HS-5 (cell line): ENCODE data around the gene MANSC1.
"Not testable (repeated sequence)": the region's sequence is repeated elsewhere in the genome, so short reads cannot be mapped to it uniquely, and the experiment has no call there.

Experiments
- DNase-seq: peaks from one replicate; pipeline ENCODE4 v3.0.0-alpha.2; 2012; ENCODE audit warnings: low read depth

Gene MANSC1

GRCh38 chr12:12323591-12323990 lies 26.5 kb downstream of the MANSC1 start:
- DNase-seq, result no peak

- DNase-seq, result no peak
Measured at GRCh38 chr12:12323118-12323517, 26.9 kb downstream of the MANSC1 start.

GRCh38 chr12:12319451-12320183 lies 30.4 kb downstream of the MANSC1 start:
- DNase-seq, result no peak

- no peak for DNase-seq
Measured at GRCh38 chr12:12315838-12316237, 34.2 kb downstream of the MANSC1 start.

- DNase-seq, result not testable (repeated sequence)
Measured at GRCh38 chr12:12310695-12311094, 39.3 kb downstream of the MANSC1 start.

- no peak for DNase-seq
Measured at GRCh38 chr12:12305568-12306300, 44.3 kb downstream of the MANSC1 start.

- DNase-seq, result no peak
Measured at GRCh38 chr12:12302976-12303375, 47.1 kb downstream of the MANSC1 start.

- DNase-seq, result no peak
Measured at GRCh38 chr12:12301122-12301521, 48.9 kb downstream of the MANSC1 start.

- DNase-seq, result no peak
Measured at GRCh38 chr12:12297201-12297830, 52.7 kb downstream of the MANSC1 start.

- no peak for DNase-seq
Measured at GRCh38 chr12:12294215-12295005, 55.6 kb downstream of the MANSC1 start.

GRCh38 chr12:12290206-12290605 lies 59.8 kb downstream of the MANSC1 start:
- no peak for DNase-seq

GRCh38 chr12:12286441-12286840 lies 63.6 kb downstream of the MANSC1 start:
- DNase-seq, result no peak

- no peak for DNase-seq
Measured at GRCh38 chr12:12282761-12283425, 67.1 kb downstream of the MANSC1 start.

- DNase-seq, result no peak
Measured at GRCh38 chr12:12282202-12282601, 67.8 kb downstream of the MANSC1 start.

GRCh38 chr12:12281134-12281533 lies 68.9 kb downstream of the MANSC1 start:
- DNase-seq, result no peak

- no peak for DNase-seq
Measured at GRCh38 chr12:12278899-12279298, 71.1 kb downstream of the MANSC1 start.
